Fibroblast of villous mesenchyme (primary cell): ENCODE results near the gene HACD1. TPM values are rescaled to one million over a fixed set of nuclear protein-coding genes. Genes with fewer than 3 reads are reported as not detected.

Experiments used
- DNase-seq: peaks from one replicate; pipeline ENCODE4 v3.0.0-alpha.2; 2010; ENCODE audit warnings: low read depth
- H3K4me3 ChIP-seq: 2 replicates; pipeline ENCODE4 v1.5.1; 2011; ENCODE audit warnings: low read depth, mild to moderate bottlenecking, low read length
- CTCF ChIP-seq: IDR thresholded peaks from 2 replicates; pipeline ENCODE4 v1.5.1; 2012; ENCODE audit warnings: low read depth, mild to moderate bottlenecking, low read length; ENCODE audit not compliant: insufficient read depth
- total RNA-seq: library from RNA; depleted of rRNA; stranded (reverse); fragments of >200 nt; gene quantifications from 2 replicates; pipeline ENCODE4 v1.2.3, GENCODE V29; 2012

The HACD1 gene
- total RNA-seq, 1 donor, result 102 TPM

- H3K4me3 ChIP-seq, result no peak overlapping the region
- no peak for TF ChIP-seq CTCF
- peak; percentile 51 for DNase-seq
These were observed 32.7 kb upstream of the HACD1 start for GRCh38 chr10:17649836-17650235.

GRCh38 chr10:17649052-17649451, 31.9 kb upstream of the HACD1 start:
- no peak for DNase-seq
- no peak overlapping the region for H3K4me3 ChIP-seq
- no peak for TF ChIP-seq CTCF

- TF ChIP-seq CTCF, result no peak
- DNase-seq, result no peak
- H3K4me3 ChIP-seq, result no peak overlapping the region
These were observed 31.3 kb upstream of the HACD1 start for GRCh38 chr10:17648243-17649035.

- no peak for DNase-seq
- no peak overlapping the region for H3K4me3 ChIP-seq
- TF ChIP-seq CTCF, result no peak
These were observed 30.2 kb upstream of the HACD1 start for GRCh38 chr10:17647326-17647725.

- no peak for DNase-seq
- no peak for TF ChIP-seq CTCF
- H3K4me3 ChIP-seq, result peak overlapping the region; percentile 97
These were observed 28.6 kb upstream of the HACD1 start for GRCh38 chr10:17645621-17646345.

- no peak for TF ChIP-seq CTCF
- H3K4me3 ChIP-seq, result peak overlapping the region; percentile 97
- no peak for DNase-seq
These were observed 27.3 kb upstream of the HACD1 start for GRCh38 chr10:17644485-17644943.
